AG09319 (cell line): ENCODE measurements around the gene SYCP3.

Experiments
- DNase-seq: peaks from one replicate; pipeline ENCODE4 v3.0.0-alpha.2; 2010; ENCODE audit warnings: low read depth; ENCODE audit errors: extremely low read depth
- TF ChIP-seq, protein P1 (sequence below): IDR thresholded peaks from 2 replicates; pipeline ENCODE4 v1.5.1; 2011; ENCODE audit warnings: low read depth, mild to moderate bottlenecking, inconsistent platforms, low read length, moderate library complexity

The SYCP3 gene

GRCh38 chr12:101780599-101780998 is 41.3 kb upstream of the SYCP3 start:
- DNase-seq: no peak
- TF ChIP-seq, protein P1, sequence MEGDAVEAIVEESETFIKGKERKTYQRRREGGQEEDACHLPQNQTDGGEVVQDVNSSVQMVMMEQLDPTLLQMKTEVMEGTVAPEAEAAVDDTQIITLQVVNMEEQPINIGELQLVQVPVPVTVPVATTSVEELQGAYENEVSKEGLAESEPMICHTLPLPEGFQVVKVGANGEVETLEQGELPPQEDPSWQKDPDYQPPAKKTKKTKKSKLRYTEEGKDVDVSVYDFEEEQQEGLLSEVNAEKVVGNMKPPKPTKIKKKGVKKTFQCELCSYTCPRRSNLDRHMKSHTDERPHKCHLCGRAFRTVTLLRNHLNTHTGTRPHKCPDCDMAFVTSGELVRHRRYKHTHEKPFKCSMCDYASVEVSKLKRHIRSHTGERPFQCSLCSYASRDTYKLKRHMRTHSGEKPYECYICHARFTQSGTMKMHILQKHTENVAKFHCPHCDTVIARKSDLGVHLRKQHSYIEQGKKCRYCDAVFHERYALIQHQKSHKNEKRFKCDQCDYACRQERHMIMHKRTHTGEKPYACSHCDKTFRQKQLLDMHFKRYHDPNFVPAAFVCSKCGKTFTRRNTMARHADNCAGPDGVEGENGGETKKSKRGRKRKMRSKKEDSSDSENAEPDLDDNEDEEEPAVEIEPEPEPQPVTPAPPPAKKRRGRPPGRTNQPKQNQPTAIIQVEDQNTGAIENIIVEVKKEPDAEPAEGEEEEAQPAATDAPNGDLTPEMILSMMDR: no peak

DNA sequence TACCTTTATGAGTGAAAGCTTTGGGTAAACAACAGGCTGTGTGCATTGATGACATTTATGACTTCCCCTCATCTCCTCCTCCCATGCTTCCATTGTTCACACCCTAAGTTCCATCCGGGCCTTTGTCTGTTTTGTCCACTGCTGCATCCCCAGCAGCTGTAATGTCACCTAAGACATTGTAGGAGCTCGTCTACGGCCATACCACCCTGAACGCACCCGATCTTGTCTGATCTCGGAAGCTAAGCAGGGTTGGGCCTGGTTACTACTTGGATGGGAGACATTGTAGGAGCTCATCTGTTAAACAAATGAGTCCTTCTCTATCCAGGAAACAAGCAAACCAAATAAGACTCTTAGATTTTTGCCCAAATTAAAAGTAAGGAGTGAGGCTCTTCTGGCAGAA is 40.4 kb upstream of the SYCP3 start:
- no peak for DNase-seq

DNA sequence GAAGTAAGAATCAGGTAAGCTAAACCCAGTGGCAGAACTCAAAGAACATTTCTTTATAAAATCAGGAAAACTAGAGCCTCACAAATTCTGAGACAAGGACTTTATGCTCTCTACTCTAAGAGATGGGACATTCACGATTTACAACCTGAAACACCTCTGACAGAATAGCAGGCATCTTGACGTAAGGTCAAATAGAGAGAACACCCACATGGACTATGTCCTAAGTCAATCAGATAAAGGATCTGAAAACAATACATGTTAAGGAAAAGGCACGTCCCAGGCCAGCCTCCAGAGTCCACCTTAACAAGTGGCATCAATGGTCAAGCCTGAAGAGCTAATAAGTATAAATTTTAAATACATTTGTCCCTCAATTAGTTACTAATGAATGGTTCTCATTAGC is 39.9 kb upstream of the SYCP3 start:
- no peak for DNase-seq

More for the DNA sequence above, 40.4 kb upstream of the SYCP3 start:
- TF ChIP-seq, protein P1: no peak

DNA sequence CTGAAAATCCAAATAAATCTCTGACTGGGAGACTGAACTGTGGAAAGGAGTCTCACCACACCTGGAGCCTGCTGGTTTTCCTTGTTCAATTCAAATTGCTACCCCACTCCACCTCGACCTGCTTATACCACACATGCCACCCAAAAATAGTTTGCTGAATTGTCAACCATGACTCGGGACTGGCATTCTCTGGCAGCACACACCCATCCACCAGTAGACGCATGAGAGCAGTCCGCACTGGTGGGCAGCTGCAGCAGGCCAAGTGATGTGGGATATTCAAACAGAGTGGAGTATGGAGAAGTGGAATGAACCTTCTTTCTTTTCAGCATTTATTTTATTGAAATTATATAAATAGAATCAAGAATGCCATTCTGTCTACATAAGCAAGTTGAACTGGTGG is 38.7 kb upstream of the SYCP3 start:
- TF ChIP-seq, protein P1: no peak
- DNase-seq: no peak

More for the DNA sequence above, 39.9 kb upstream of the SYCP3 start:
- TF ChIP-seq, protein P1: no peak

- DNase-seq: no peak
Observed at GRCh38 chr12:101777485-101777884, 38.2 kb upstream of the SYCP3 start.

DNA sequence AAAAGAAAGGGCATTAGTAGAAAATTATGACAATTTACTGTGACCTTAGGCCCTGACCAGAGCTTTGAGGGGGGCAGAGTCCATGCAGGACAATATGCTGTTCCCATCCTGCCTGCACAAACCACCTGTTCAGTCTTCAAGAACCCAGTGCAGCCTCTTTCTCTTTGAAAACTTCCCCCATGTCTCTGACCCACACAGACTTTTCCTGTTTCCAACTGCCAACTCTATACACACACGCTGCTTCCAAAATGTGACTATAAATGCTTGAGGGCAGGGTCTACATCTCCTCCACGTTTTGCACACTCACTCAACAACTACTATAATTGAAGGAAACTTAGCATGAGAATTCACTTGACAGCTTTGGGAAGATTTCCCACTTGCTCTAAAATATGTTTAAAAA is 36.6 kb upstream of the SYCP3 start:
- TF ChIP-seq, protein P1: no peak
- no peak for DNase-seq

More at GRCh38 chr12:101777485-101777884, 38.2 kb upstream of the SYCP3 start:
- TF ChIP-seq, protein P1: no peak

GRCh38 chr12:101773650-101774162 is 34.4 kb upstream of the SYCP3 start:
- peak; percentile 39 for DNase-seq
- TF ChIP-seq, protein P1: peak; percentile 85
